ENCODE results near the gene IGSF23.
"Not testable (repeated sequence)": the region's sequence is repeated elsewhere in the genome, so short reads cannot be mapped to it uniquely, and the experiment has no call there.

IGSF23 gene

GRCh38 chr19:44614313-44614712, 950 bp downstream of the IGSF23 start:
- no peak for DNase-seq

GRCh38 chr19:44615863-44616247, 2.5 kb downstream of the IGSF23 start:
- no peak for DNase-seq

- no peak for DNase-seq
Observed at GRCh38 chr19:44617110-44617880, 3.9 kb downstream of the IGSF23 start.

GRCh38 chr19:44618640-44619357, 5.4 kb downstream of the IGSF23 start:
- DNase-seq = no peak

GRCh38 chr19:44620667-44621066, 7.3 kb downstream of the IGSF23 start:
- no peak for DNase-seq

- DNase-seq = no peak
Observed at GRCh38 chr19:44621367-44621766, 8.0 kb downstream of the IGSF23 start.

- no peak for DNase-seq
Observed at GRCh38 chr19:44623080-44623479, 9.7 kb downstream of the IGSF23 start.

- DNase-seq = no peak
Observed at GRCh38 chr19:44623626-44624025, 10.3 kb downstream of the IGSF23 start.

- DNase-seq = no peak
Observed at GRCh38 chr19:44624840-44625354, 11.5 kb downstream of the IGSF23 start.

- not testable (repeated sequence) for DNase-seq
Observed at GRCh38 chr19:44625637-44626036, 12.3 kb downstream of the IGSF23 start.

- no peak for DNase-seq
Observed at GRCh38 chr19:44626048-44626624, 12.8 kb downstream of the IGSF23 start.

GRCh38 chr19:44627631-44628030, 14.3 kb downstream of the IGSF23 start:
- no peak for DNase-seq

- DNase-seq = no peak
Observed at GRCh38 chr19:44628793-44629192, 15.4 kb downstream of the IGSF23 start.

GRCh38 chr19:44631611-44632010, 18.2 kb downstream of the IGSF23 start:
- DNase-seq = not testable (repeated sequence)

- not testable (repeated sequence) for DNase-seq
Observed at GRCh38 chr19:44634058-44634457, 20.7 kb downstream of the IGSF23 start.

GRCh38 chr19:44634785-44635184, 21.4 kb downstream of the IGSF23 start:
- no peak for DNase-seq

- no peak for DNase-seq
Observed at GRCh38 chr19:44635581-44636438, 22.4 kb downstream of the IGSF23 start.

- no peak for DNase-seq
Observed at GRCh38 chr19:44636439-44637389, 23.4 kb downstream of the IGSF23 start.

- DNase-seq = no peak
Observed at GRCh38 chr19:44637390-44637764, 24.0 kb downstream of the IGSF23 start.

- no peak for DNase-seq
Observed at GRCh38 chr19:44640518-44640917, 27.2 kb downstream of the IGSF23 start.

GRCh38 chr19:44641501-44642265, 28.3 kb downstream of the IGSF23 start:
- no peak for DNase-seq

Measured in NCI-H1417 (cell line).